Prostate gland (tissue), 2 donors: ENCODE data around the gene PARP8.

ENCODE experiments used
- CTCF ChIP-seq, 4 experiments: fragments of 200-600 bp in 2 of 4; fragments of 450-650 bp in 2 of 4; sonication (generic) in 2 of 4; IDR thresholded peaks; 1 replicate in 3 of 4; 2 replicates in 1 of 4; pipeline ENCODE4 v1.5.1; 2016 to 2019; ENCODE audit warnings: antibody characterized with exemption in 4 of 4, mild to moderate bottlenecking in 2 of 4, moderate library complexity in 2 of 4
- POLR2AphosphoS5 ChIP-seq: sonication (generic); formaldehyde crosslinking; IDR thresholded peaks from one replicate; pipeline ENCODE4 v1.6.1; 2017; ENCODE audit warnings: antibody characterized with exemption

GRCh38 chr5:50711280-50711679 is 44.8 kb downstream of the PARP8 start:
- no peak for TF ChIP-seq CTCF (IDR thresholded peaks at IDR 0.05)
- TF ChIP-seq POLR2AphosphoS5, result peak; percentile 23
